Activated naive CD4-positive, alpha-beta T cell (primary cell): ENCODE results near the gene TYW1.
"Not testable (repeated sequence)": the region's sequence is repeated elsewhere in the genome, so short reads cannot be mapped to it uniquely, and the experiment has no call there.

Source experiments
- DNase-seq, 4 experiments: peaks; one replicate each; lab custom pipeline; 2025; lab: John Stamatoyannopoulos, UW

TYW1 gene

DNA sequence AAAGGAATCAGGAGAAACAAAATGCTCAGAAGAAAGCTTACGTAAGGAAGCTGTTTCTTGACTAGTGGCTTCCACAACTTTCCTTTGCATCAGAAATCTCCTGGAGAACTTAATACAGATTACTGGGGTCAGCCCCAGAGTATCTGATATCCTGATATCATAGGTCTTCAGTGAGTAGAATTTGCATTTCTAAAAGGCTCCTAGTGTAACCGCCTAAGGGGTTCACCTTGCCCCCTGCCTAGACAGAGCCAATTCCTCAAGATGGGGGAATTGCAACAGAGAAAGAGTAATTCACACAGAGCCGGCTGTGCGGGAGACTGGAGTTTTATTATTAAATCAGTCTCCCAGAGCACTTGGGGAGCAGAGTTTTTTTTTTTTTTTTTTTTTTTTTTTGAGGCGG, 251.7 kb downstream of the TYW1 start:
- not testable (repeated sequence) for DNase-seq

DNA sequence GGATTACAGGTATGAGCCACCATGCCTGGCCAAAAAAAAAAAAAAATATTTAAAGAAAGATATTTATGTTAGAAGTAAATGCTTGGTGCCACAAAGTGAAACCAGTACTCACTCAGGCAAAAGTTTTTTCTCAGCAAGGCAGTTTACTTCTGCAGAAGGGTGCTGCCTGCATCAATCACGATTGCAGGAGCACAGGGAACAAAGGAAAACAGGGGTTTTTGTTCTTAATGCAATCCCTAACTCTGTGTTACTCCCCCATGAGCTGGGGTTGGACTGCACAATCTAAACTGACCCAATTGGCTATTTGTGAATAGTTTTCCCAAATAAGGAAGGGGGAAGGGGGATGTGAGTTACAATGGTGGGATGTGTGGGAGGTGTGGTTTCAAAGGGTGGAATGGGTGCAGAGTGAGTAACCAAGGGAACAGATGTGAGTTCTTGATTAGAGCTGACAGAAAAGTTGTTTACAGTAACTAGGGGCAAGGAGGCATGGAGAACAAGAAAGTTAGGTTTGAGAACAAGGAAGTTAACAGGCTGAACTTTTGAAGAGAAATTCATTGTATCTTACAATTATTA, 255.4 kb downstream of the TYW1 start:
- no peak for DNase-seq

DNA sequence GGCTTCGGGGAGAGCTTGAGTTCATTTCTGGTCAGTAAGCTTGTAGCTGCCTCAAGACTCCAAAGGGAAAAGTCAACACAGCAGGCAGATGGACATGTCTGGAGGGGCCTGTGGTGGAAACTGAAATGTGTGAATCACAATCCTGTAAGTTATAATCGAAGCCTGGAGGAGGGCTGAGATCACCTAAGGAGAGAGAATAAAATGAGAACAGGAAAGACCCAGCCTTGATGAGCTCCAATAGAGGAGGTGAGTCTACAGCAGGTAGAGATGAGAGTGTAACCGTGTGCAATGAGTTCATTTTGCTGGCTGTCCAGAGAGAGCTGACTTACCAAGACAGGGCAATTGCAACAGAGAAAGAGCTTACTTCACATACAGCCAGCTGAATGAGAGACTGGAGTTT, 258.4 kb downstream of the TYW1 start:
- not testable (repeated sequence) for DNase-seq

DNA sequence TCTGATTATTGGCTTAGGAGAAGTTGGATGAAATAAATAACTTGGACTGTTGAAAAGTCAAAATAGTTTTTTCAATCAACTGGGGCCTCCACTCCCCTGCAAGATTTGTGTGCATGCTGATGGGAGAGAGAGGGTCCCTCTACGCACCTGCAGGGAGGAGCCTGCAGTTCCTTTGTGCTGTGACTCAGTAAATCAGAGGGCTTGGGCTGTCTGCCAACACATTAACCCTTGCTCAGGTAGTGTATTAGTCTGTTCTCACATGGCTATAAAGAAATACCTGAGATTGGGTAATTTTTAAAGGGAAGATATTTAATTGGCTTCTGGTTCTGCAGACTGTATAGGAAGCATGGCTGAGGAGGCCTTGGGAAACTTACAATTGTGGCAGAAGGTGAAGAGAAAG, 261.1 kb downstream of the TYW1 start:
- not testable (repeated sequence) for DNase-seq

DNA sequence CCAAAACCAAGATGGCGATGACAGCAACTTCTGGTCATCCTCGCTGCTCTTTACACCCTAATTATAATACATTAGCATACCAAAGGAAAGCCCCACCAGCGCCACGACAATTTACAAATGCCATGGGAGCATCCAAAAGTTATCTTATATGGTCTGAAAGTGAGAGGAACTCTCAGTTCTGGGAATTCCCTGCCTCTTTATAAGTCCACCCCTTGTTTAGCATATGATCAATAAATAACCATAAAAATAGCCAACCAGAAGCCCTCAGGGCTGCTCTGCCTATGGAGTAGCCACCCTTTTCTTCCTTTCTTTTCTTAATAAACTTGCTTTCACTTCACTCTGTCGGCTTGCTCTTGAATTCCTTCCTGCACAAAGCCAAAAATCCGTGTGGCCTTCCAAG, 262.7 kb downstream of the TYW1 start:
- DNase-seq, result not testable (repeated sequence)

DNA sequence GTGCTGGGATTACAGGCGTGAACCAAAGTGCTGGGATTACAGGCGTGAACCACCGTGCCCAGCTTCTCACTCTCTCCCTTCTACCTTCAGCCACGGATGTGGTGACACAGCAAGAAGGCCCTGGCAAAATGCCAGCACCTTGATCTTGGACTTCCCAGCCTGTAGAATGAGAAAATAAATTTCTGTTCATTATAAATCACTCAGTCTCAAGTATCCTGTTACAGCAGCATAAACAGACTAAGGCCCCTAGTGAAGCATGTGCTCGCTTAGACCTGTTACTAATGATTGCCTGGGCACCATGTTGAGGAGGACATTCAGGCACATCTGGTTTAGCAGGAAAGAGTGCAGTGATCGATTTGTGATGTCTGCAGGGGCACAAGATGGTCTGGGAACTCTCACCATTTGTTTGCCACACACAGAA, 263.5 kb downstream of the TYW1 start:
- DNase-seq, result peak in 1 of 4 experiments; percentile 5

DNA sequence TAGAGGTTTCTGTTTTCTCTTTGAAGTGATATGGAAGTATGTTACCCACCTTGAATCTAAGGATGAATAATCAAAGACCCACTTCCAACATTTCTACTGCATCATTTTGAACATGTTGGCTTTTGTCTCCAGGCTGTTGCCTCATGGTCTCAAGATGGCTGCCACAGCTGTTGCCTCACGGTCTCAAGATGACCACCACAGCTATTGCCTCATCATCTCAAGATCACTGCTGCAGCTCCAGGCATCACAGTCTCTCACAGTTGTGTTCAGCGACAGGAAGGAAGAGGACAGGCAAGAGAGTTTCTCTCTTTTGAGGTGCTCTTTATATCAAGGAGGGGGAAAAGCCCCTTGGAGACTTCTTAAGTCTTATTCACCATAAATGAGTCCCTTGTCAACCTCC, 267.4 kb downstream of the TYW1 start:
- not testable (repeated sequence) for DNase-seq

DNA sequence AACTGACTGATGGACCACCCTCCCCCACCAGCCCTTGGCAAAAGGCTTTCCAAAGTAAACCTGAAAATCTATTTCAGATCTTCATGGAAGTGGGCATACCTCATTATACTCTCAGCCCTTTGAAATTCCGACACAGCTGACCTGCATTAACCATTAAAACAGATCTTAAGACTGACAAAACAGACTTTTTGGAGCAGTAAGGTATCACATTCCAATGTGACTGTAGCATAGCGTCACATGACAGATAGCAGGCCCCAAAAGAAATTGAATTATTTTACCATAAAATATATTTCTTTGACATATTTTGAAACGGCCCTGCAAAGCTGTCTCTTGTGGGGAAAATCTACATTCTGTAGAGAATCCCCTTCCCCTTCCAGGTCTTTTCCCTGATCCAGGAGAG, 269.4 kb downstream of the TYW1 start:
- not testable (repeated sequence) for DNase-seq

DNA sequence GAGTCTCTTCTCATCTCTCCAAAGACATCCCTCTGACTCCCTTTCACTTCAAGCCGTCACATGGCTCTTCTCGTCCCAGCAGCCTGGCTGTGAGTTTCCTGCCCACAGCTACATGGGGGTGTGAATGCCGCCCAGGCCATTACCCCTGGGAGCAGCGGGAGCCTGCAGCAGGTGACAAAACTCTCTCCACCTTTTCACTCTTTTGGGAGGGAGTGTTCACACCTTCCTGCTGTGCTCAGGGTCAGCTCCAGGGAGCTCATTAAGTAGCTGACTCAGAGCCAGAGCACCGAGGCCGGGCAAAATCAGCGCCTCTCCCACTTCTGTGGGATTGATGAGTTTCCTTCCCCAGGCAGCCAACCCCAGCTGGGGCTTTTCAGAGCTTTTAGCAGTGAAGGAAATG, 271.3 kb downstream of the TYW1 start:
- DNase-seq, result no peak

DNA sequence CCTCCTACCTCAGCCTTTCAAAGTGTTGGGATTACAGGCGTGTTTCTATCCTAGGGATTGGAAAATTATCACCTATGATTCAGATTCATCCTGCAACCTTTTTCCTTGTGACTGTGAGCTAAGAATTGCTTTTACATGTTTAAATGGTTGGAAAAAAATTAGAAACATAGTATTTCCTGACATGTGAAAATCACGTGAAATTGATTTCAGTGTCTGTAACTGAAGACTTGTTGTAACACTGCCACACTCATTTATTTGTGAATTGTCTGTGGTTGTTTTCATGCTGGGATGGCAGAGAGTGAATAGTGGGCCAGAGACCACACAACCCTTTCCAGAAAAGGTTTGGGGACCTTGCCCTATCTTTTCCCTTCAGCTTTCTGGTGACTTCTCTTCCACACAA, 273.3 kb downstream of the TYW1 start:
- not testable (repeated sequence) for DNase-seq
